ENCODE results near the gene SLN.

SLN gene

DNA sequence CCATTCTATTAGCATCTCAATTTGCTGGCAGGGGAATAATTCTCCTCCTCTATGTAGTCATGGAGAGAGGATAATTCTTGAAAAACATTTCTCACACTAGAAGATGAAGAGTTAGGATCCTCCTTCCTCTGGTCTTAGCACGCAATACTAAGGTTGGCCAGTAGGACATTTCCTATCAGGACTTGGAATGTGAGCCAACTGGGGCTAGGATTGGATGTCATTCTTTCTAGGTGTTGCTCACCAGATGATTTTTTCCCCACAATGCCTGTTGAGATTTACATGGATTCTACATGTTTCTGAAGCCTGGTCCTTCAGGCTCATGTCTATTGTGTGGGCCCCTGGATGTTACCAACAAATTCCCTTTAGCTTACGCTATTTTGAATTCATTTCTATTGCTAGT, 28.0 kb downstream of the SLN start:
- DNase-seq (ENCODE audit: low read depth, low spot score): no peak

- no peak for DNase-seq (ENCODE audit: low read depth, low spot score)
Measured at GRCh38 chr11:107683061-107683460, 28.8 kb downstream of the SLN start.

GRCh38 chr11:107682572-107682971, 29.3 kb downstream of the SLN start:
- no peak for DNase-seq (ENCODE audit: low read depth, low spot score)

DNA sequence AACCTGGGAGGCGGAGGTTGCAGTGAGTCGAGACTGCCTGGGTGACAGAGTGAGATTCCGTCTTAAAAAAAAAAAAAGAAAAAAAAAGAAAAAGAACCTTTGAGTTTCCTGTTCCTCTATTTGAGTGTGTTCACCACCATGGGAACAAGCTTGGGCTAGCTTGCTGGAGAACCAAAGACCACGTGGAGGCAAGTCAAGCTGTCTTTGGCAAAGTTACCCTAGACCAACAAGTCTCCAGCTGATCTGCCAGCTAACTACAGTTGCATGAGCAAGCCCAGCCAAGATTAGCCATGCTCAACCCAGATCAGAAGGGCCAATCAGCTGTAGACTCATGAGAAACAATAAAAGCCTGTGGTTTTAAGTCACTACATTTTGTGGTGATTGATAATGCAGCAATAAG, 29.7 kb downstream of the SLN start:
- no peak for DNase-seq (ENCODE audit: low read depth, low spot score)

GRCh38 chr11:107679255-107680024, 32.4 kb downstream of the SLN start:
- no peak for DNase-seq (ENCODE audit: low read depth, low spot score)

DNA sequence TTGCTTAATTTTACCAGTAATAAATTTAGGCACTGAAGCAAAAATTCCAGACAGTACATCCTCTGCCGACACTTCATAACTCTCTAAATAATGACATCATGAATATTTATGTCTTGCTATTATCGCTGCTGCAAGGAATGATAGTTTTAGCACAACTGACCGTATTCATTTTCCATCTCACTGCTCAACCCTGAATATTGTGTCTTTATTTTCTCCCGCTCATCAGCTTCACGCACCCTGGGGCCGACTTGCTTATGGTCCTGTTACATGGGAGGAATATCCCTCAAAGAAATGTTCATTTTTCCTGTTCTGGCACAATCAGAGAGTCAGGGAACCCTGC, 33.3 kb downstream of the SLN start:
- no peak for DNase-seq (ENCODE audit: low read depth, low spot score)

DNA sequence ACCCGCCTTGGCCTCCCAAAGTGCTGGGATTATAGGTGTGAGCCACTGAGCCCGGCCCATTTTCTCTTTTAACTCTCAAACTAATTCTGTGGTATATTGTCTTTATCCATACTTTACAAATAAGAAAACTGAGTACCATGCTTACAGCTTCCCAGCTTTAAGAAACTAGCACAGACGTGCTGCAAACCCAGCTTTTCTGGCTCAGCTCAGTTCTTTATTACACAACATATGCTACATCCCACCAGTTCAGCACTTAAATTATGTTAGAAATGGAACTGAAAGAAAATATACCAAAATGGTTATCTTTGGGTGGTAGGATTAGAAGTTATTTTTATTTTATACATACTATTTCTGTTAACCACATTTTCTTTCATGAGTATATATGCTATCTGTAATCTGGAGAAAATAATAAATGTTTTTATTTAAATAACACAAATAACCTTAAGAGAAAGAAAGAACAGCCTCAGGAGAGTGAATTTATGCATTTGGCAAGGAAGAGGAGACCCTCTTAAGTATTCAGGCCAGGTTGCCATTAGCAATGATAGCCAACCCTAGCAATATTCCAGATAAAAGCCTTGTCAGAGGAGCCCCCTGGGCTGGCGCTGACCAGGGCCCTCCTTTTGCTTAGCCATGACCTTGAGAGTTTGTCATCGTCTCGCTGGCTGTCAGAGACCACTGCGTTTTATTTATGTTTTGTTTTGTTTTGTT, 33.8 kb downstream of the SLN start:
- DNase-seq (ENCODE audit: low read depth, low spot score): no peak

DNA sequence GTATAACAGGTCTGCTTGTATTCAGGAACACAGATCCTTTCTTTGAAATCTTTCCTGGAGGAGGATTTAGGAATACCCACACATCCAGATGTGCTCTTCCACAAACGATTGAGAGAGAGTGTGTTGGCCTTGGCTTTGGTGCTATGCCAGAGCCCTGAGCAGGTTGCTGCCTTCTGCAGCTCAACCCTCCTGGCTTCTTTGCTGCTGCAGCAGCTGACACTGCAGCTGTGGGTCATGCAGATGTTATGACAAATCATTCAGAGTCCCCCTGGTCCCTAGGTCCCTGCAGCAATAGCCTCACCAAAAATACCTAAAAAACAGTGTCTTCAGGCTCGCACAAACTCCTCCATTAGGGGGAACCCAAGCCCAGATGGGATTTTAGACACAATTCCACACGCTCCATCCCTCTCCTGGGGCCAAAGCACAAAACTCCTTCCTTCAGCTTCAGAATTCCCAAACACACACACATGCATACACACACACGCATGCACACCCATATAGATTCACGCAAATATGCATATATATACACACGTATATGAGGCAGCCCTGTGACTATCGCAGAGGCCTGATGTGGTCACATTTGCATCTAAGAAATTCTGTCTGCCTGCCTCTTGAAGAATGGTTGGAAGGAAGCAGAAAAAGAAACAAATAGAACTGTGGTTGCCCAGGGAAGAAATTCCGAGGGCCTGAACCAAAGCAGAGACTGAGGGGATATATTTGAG, 35.4 kb downstream of the SLN start:
- DNase-seq (ENCODE audit: low read depth, low spot score): no peak

GRCh38 chr11:107675902-107676301, 36.0 kb downstream of the SLN start:
- DNase-seq (ENCODE audit: low read depth, low spot score): no peak

DNA sequence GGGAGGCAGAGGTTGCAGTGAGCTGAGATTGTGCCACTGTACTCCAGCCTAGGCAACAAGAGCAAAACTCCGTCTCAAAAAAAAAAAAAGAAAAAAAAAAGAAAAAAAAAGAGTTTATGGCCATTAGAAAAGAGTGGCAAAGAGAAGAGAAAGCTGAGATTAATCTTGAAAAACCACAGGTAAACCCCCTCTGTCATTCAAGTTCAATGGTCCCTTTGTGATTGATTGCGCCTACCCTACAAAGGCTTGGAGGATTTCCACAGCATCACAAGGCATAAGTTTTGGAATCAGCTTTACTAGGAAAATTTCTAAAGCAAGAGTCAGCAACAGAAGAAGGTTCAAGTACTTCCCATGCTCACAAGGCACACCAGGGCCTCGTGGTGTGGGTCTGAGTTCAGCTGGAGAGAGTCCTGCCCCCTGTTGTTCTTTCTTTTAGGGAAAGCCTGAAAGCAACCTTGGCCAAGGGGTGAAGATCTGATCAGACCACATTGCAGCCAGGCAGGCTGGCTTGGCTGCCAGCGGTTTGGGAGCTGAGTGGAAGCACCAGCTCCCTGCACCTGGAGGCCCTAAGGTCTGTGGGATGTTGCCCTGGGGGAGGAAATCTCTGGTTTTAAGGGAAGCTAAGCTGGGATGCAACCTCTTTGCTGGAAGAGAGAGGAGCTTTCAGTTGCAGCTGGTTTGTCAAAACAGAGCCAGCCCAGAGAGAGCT, 41.8 kb downstream of the SLN start:
- no peak for DNase-seq (ENCODE audit: low read depth, low spot score)

DNA sequence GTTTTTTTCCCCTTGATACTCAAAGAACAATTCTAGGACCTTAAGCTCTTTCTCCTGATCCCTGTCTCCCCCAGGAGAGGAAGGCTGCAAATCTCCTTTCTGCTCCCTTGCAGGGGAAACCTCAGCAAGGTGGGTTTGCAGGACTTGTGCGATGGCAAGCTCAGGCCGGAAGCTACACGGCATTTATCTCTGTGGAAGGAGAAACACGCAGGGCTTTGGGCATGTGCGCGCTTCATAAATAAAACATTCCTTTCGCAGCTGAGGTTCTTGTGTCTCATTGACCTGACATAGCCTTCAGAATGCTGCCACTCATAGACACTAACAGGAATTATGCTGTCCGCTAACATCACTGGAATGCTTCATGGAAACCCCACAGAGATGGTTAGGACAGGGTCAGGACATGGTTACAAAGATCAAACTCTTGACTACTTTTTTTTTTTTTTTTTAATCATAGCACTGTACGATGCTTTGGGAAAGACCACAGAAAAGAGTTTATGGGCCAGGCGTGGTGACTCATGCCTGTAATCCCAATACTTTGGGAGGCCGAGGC, 42.6 kb downstream of the SLN start:
- no peak for DNase-seq (ENCODE audit: low read depth, low spot score)

GRCh38 chr11:107666911-107667613, 44.8 kb downstream of the SLN start:
- DNase-seq (ENCODE audit: low read depth, low spot score): no peak

GRCh38 chr11:107665018-107665417, 46.8 kb downstream of the SLN start:
- DNase-seq (ENCODE audit: low read depth, low spot score): no peak

GRCh38 chr11:107661656-107662055, 50.2 kb downstream of the SLN start:
- DNase-seq (ENCODE audit: low read depth, low spot score): no peak

- no peak for DNase-seq (ENCODE audit: low read depth, low spot score)
Measured at GRCh38 chr11:107660066-107660465, 51.8 kb downstream of the SLN start.

DNA sequence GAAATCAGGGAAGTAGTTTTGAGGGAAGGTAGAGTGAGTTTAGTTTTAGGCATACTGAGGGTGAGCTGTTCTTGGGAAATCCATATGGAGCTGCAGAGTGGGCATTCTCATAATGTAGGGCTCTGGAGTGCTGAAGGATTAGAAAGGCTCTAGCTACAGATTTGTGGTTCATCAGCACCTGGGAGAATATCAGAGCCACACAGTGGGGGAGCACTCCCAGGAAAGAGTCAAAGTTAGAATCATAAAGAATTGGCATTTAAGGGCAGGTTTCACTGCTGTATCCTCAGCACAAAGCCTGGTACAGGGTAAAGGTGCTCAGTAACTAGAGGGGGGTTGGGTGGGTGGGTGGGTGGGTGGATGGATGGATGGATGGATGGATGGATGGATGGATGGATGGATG, 52.5 kb downstream of the SLN start:
- DNase-seq (ENCODE audit: low read depth, low spot score): no peak
